Measurements from ENCODE around the gene CHGA.
A peak's percentile ranks its signal among the peaks of the same experiment; 100 is the strongest.

The CHGA gene

GRCh38 chr14:92906420-92906819 is 16.5 kb upstream of the CHGA start:
- DNase-seq = no peak

- DNase-seq = no peak
Observed at GRCh38 chr14:92906823-92907222, 16.1 kb upstream of the CHGA start.

GRCh38 chr14:92907316-92907911 is 15.5 kb upstream of the CHGA start:
- no peak for DNase-seq

GRCh38 chr14:92914087-92914656 is 8.8 kb upstream of the CHGA start:
- no peak for DNase-seq

GRCh38 chr14:92916201-92916600 is 6.7 kb upstream of the CHGA start:
- no peak for DNase-seq

- peak; percentile 85 for DNase-seq
Observed at GRCh38 chr14:92917041-92917940, 5.7 kb upstream of the CHGA start.

GRCh38 chr14:92917956-92918355 is 5.0 kb upstream of the CHGA start:
- DNase-seq = no peak

- DNase-seq = no peak
Observed at GRCh38 chr14:92920001-92920400, 2.9 kb upstream of the CHGA start.

- no peak for DNase-seq
Observed at GRCh38 chr14:92922155-92922735, 705 bp upstream of the CHGA start.

- DNase-seq = no peak
Observed at GRCh38 chr14:92923744-92924103, 774 bp downstream of the CHGA start.

- DNase-seq = no peak
Observed at GRCh38 chr14:92924247-92924646, 1.3 kb downstream of the CHGA start.

GRCh38 chr14:92925446-92925845 is 2.5 kb downstream of the CHGA start:
- no peak for DNase-seq

GRCh38 chr14:92926180-92926845 is 3.4 kb downstream of the CHGA start:
- no peak for DNase-seq

GRCh38 chr14:92926931-92927330 is 4.0 kb downstream of the CHGA start:
- DNase-seq = no peak

GRCh38 chr14:92927349-92928257 is 4.7 kb downstream of the CHGA start:
- no peak for DNase-seq

GRCh38 chr14:92928258-92928629 is 5.3 kb downstream of the CHGA start:
- no peak for DNase-seq

GRCh38 chr14:92928961-92929688 is 6.2 kb downstream of the CHGA start:
- no peak for DNase-seq

- no peak for DNase-seq
Observed at GRCh38 chr14:92929689-92930608, 7.0 kb downstream of the CHGA start.

GRCh38 chr14:92930737-92931602 is 8.0 kb downstream of the CHGA start:
- DNase-seq = no peak

Measured in DMS 273 treated with DMSO at 0.1 percent for 48 hours (cell line).